K562 (cell line): ENCODE data around the gene PDZK1.

ENCODE experiments used
- ATF3 ChIP-seq, 2 experiments: fragments of 450-650 bp in 1 of 2; sonication (generic) in 1 of 2; formaldehyde crosslinking in 1 of 2; IDR thresholded peaks in 1 of 2; conservative IDR thresholded peaks in 1 of 2; 2 replicates each; pipeline versions ENCODE4 v1.6.1 to v1.8.1; 2016 to 2023; ENCODE audit warnings: mild to moderate bottlenecking in 2 of 2, moderate library complexity in 2 of 2, inconsistent platforms in 1 of 2, missing genetic modification reagents in 1 of 2
- KDM1A ChIP-seq, 2 experiments: fragments of 450-650 bp; IDR thresholded peaks; 2 replicates each; pipeline ENCODE4 v1.6.1; 2016; ENCODE audit warnings: mild to moderate bottlenecking in 2 of 2
- MYC ChIP-seq, 2 experiments: fragments of 250-450 bp in 1 of 2; sonication (Bioruptor Pico) in 1 of 2; IDR thresholded peaks; 2 replicates each; pipeline versions ENCODE4 v1.5.1 to v1.6.1; 2012 to 2021; ENCODE audit warnings: low read depth in 2 of 2, borderline replicate concordance in 1 of 2, improper control_type of control experiment in 1 of 2, low read length in 1 of 2, mild to moderate bottlenecking in 1 of 2, moderate library complexity in 1 of 2
- ZEB2 ChIP-seq: fragments of 450-650 bp; IDR thresholded peaks from 2 replicates; pipeline ENCODE4 v1.6.1; 2016

GRCh38 chr1:145702052-145702451 lies 5.1 kb downstream of the PDZK1 start:
- TF ChIP-seq ATF3 (IDR thresholded peaks at IDR 0.05) (no peak), ATF3 (CRISPR knock-in tag; conservative IDR thresholded peaks at IDR 0.05) (no peak), KDM1A (IDR thresholded peaks at IDR 0.05) (no peak), ZEB2 (no peak), MYC (IDR thresholded peaks at IDR 0.05; ENCODE audit: low read depth, low read length) (no peak), MYC (CRISPR knock-in tag; IDR thresholded peaks at IDR 0.05; ENCODE audit: borderline replicate concordance, low read depth) (no peak)
